Spinal cord (tissue), 10 donors: ENCODE results near the gene GLT6D1. TPM values are rescaled to one million over a fixed set of nuclear protein-coding genes. Genes with fewer than 3 reads are reported as not detected.

Experiments
- DNase-seq, 6 donors: peaks; one replicate each; pipeline versions ENCODE4 v3.0.0 to v3.0.0-alpha.2; 2013 to 2015; ENCODE audit warnings: low spot score in 6 of 6, low read depth in 4 of 6
- H3K27ac ChIP-seq: one replicate; pipeline ENCODE4 v1.5.1; 2013; ENCODE audit warnings: low read depth, low read length, control low read depth
- H3K27me3 ChIP-seq: one replicate; pipeline ENCODE4 v1.6.1; 2013; ENCODE audit warnings: low read length; ENCODE audit not compliant: control insufficient read depth, insufficient read depth
- H3K36me3 ChIP-seq: one replicate; pipeline ENCODE4 v1.6.1; 2013; ENCODE audit warnings: low read length; ENCODE audit not compliant: control insufficient read depth, insufficient read depth
- H3K4me1 ChIP-seq: one replicate; pipeline ENCODE4 v1.6.1; 2013; ENCODE audit warnings: low read length; ENCODE audit not compliant: control insufficient read depth, insufficient read depth
- H3K4me3 ChIP-seq: one replicate; pipeline ENCODE4 v1.5.1; 2013; ENCODE audit warnings: low read depth, low read length, control low read depth
- H3K9me3 ChIP-seq: one replicate; pipeline ENCODE4 v1.6.1; 2013; ENCODE audit warnings: low read length; ENCODE audit not compliant: control insufficient read depth, insufficient read depth
- WGBS: methylation state at CpG from one replicate; pipeline ENCODE4 v1.1.5; 2013; ENCODE audit warnings: missing lambda C conversion rate; ENCODE audit not compliant: insufficient coverage; 5-methylcytosine and 5-hydroxymethylcytosine counted together
- polyA plus RNA-seq, 2 donors: library from polyadenylated mRNA; unstranded; fragments of 120-200 nt; gene quantifications; one replicate each; pipeline ENCODE4 v1.2.1, GENCODE V29; 2013; ENCODE audit not compliant: insufficient read length in 2 of 2
- total RNA-seq, 2 donors: library from RNA; depleted of rRNA in 1 of 2; stranded (reverse); fragments of 120-200 nt in 1 of 2; fragments of >200 nt in 1 of 2; gene quantifications; one replicate each; pipeline versions ENCODE4 v1.2.3 to v1.2.4, GENCODE V29; 2013 to 2014
- donor health status: healthy.

Gene GLT6D1
- total and polyA plus RNA-seq, 4 donors: not detected

- no peak for DNase-seq
Observed at GRCh38 chr9:135610290-135611141, 28.8 kb downstream of the GLT6D1 start.

DNA sequence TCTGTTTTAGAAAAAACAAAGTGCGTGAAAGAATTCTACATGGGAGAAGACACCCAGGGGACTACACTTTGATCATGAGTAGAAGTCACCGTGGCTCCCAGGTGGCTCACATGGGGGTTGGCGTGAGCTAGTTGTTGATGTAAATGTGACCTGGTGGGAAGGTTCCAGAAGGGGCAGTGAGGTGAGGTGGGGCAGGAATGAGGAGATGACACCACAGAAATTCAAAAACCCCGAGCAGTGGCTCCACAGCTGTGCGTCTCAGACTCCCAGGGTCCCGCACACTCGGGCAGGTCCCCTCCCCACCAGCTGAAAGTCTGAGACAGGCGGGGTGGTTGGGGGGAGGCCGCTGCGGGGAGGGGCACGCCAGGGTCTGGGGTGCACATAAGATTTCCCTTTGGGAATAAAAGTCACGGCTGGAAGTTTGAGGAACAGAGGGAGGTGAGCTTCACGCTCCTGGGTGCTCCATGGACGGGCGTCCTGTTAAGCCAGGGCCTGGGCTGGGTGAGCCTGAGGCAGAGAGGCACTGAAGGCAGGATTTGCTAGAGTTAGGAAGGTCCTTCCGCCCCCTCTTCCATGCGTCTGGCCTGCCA is 29.9 kb downstream of the GLT6D1 start:
- H3K27ac ChIP-seq: no peak overlapping the region
- WGBS: 86% methylated on average over 15 of the region's 17 CpGs
- DNase-seq: no peak

More at GRCh38 chr9:135610290-135611141, 28.8 kb downstream of the GLT6D1 start:
- Histone ChIP-seq H3K36me3 (no peaks in the 10 kb centered on the region), H3K4me3 (no peak overlapping the region), H3K4me1 (peaks cover under 1% of the 10 kb centered on the region), H3K9me3 (no peaks in the 10 kb centered on the region), H3K27me3 (no peaks in the 10 kb centered on the region), H3K27ac (no peak overlapping the region)
- 85% methylated on average over 10 of the region's 13 CpGs for WGBS

GRCh38 chr9:135608999-135609317 is 30.4 kb downstream of the GLT6D1 start:
- Histone ChIP-seq H3K4me1 (peaks cover 16% of the 10 kb centered on the region), H3K9me3 (no peaks in the 10 kb centered on the region), H3K36me3 (no peaks in the 10 kb centered on the region), H3K27ac (no peak overlapping the region), H3K27me3 (no peaks in the 10 kb centered on the region), H3K4me3 (no peak overlapping the region)
- WGBS: 86% methylated on average over 11 of the region's 15 CpGs
- no peak for DNase-seq

More for the DNA sequence above, 29.9 kb downstream of the GLT6D1 start:
- Histone ChIP-seq H3K4me1 (peaks cover 11% of the 10 kb centered on the region), H3K4me3 (no peak overlapping the region), H3K9me3 (no peaks in the 10 kb centered on the region), H3K36me3 (no peaks in the 10 kb centered on the region), H3K27me3 (no peaks in the 10 kb centered on the region)

GRCh38 chr9:135608294-135608998 is 30.9 kb downstream of the GLT6D1 start:
- Histone ChIP-seq H3K36me3 (no peaks in the 10 kb centered on the region), H3K27ac (no peak overlapping the region), H3K4me1 (peaks cover 16% of the 10 kb centered on the region), H3K9me3 (no peaks in the 10 kb centered on the region), H3K27me3 (no peaks in the 10 kb centered on the region), H3K4me3 (no peak overlapping the region)
- no peak for DNase-seq
- 85% methylated on average over 20 of the region's 22 CpGs for WGBS

GRCh38 chr9:135607401-135608293 is 31.7 kb downstream of the GLT6D1 start:
- DNase-seq: no peak
- H3K4me1 ChIP-seq: peaks cover 16% of the 10 kb centered on the region
- 89% methylated on average over 18 of the region's 25 CpGs for WGBS
- no peak overlapping the region for H3K4me3 ChIP-seq
- H3K27me3 ChIP-seq: no peaks in the 10 kb centered on the region
- H3K9me3 ChIP-seq: no peaks in the 10 kb centered on the region
- H3K27ac ChIP-seq: no peak overlapping the region
- H3K36me3 ChIP-seq: no peaks in the 10 kb centered on the region

GRCh38 chr9:135606885-135607259 is 32.5 kb downstream of the GLT6D1 start:
- H3K36me3 ChIP-seq: no peaks in the 10 kb centered on the region
- peaks cover 16% of the 10 kb centered on the region for H3K4me1 ChIP-seq
- no peak overlapping the region for H3K27ac ChIP-seq
- no peak overlapping the region for H3K4me3 ChIP-seq
- 88% methylated on average over 7 of the region's 11 CpGs for WGBS
- no peak for DNase-seq
- no peaks in the 10 kb centered on the region for H3K27me3 ChIP-seq
- H3K9me3 ChIP-seq: no peaks in the 10 kb centered on the region

GRCh38 chr9:135605238-135605781 is 34.0 kb downstream of the GLT6D1 start:
- peak in 3 of 6 donors; percentile 3 to 45 (median 32) for DNase-seq
- WGBS: 32% methylated on average over 6 of the region's 14 CpGs
- peaks cover 16% of the 10 kb centered on the region for H3K4me1 ChIP-seq
- H3K27me3 ChIP-seq: no peaks in the 10 kb centered on the region
- H3K36me3 ChIP-seq: no peaks in the 10 kb centered on the region
- H3K9me3 ChIP-seq: no peaks in the 10 kb centered on the region
- H3K4me3 ChIP-seq: no peak overlapping the region
- H3K27ac ChIP-seq: no peak overlapping the region

DNA sequence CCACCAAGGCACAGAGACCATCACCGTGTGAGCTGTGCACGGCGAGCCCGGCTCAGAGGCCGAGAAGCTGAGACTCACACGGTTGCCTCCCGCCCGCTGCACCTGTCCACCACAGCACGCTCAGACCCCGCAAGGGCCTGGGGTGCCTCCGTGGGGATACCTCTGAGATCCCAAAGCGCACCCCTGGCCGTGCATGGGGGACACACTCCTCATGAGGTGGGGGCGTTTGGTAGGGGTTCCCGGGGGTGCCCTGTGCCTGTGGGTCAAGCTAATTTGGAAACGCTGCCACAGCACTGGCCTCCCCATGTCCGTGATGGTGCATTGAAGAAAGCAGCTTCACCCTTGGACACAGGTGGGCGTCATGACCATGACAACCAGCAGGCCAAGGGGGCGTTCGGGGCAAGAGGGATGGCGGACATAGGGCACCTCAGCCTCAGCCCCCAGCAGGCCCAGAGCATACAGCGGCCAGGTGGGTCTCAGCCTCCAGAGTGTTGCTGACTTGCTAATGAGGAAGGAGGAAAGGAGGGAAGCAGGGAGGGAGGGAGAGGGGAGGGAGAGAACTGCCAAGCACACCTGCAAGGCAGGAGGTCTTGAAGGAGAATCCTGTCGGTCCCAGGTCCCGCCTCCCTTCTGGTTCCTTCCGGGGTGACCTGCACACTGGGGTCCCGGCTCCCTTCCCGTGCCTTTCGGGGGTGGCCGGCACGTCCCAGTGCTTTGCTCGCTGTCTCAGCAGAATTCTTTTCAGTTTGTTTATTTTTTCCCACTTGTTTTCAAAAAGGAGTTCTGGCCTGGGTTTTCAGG is 34.7 kb downstream of the GLT6D1 start:
- Histone ChIP-seq H3K4me3 (no peak overlapping the region), H3K27me3 (no peaks in the 10 kb centered on the region), H3K9me3 (no peaks in the 10 kb centered on the region), H3K27ac (no peak overlapping the region), H3K36me3 (no peaks in the 10 kb centered on the region), H3K4me1 (peaks cover 16% of the 10 kb centered on the region)
- DNase-seq: no peak
- 78% methylated on average over 31 of the region's 31 CpGs for WGBS
